Stimulated activated CD8-positive, alpha-beta memory T cell treated with anti-CD3 and anti-CD28 coated beads, Interleukin-4, amount 100 ng/mL, for 1 hour (primary cell): ENCODE results near the gene STX8.

ENCODE experiments used
- DNase-seq, 2 donors: peaks; one replicate each; pipeline ENCODE4 v3.0.0-alpha.2; 2020; ENCODE audit warnings: low read depth in 2 of 2, low spot score in 1 of 2

The STX8 gene

GRCh38 chr17:9212376-9213302 lies 363.0 kb downstream of the STX8 start:
- no peak for DNase-seq

GRCh38 chr17:9211133-9211765 lies 364.4 kb downstream of the STX8 start:
- no peak for DNase-seq

- no peak for DNase-seq
Observed at GRCh38 chr17:9209781-9210370, 365.7 kb downstream of the STX8 start.

- no peak for DNase-seq
Observed at GRCh38 chr17:9209347-9209746, 366.3 kb downstream of the STX8 start.

DNA sequence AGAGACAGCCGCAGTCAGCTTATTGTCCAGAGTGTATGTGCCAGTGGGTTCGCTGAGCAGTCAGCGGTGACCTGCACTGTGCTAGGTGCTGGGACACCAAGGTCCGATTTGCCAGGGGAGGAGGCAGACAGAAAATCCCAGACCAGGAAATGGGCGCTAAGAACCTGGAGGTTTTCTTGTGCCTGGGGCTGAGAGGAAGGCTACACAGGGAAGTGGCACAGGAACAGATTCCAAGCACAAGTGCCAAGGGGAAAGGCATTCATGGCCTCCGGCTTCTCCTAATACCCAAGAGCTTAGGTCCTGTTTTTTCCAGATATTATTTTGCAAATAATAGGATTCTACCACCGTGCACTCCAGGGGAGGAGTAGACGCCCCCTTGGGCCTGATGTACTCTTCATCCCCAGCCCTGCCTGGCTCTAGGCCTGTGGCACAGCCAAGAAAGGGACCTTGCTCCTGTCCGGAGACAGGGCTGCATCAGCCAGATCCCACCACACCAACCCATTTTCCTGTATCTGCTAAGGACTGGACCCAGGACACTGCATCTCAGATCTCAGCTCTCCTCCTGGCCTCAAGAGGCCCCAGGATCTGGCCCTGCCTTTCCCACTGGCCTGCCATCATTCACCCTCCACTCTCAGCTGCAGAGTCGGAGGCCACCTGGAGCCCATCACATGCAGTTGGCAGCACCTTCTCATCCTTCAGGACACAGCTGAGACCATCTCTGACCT lies 367.1 kb downstream of the STX8 start:
- DNase-seq: no peak

GRCh38 chr17:9206741-9207332 lies 368.8 kb downstream of the STX8 start:
- DNase-seq: no peak

- DNase-seq: no peak
Observed at GRCh38 chr17:9206410-9206703, 369.3 kb downstream of the STX8 start.

GRCh38 chr17:9205520-9206409 lies 369.9 kb downstream of the STX8 start:
- DNase-seq: no peak

DNA sequence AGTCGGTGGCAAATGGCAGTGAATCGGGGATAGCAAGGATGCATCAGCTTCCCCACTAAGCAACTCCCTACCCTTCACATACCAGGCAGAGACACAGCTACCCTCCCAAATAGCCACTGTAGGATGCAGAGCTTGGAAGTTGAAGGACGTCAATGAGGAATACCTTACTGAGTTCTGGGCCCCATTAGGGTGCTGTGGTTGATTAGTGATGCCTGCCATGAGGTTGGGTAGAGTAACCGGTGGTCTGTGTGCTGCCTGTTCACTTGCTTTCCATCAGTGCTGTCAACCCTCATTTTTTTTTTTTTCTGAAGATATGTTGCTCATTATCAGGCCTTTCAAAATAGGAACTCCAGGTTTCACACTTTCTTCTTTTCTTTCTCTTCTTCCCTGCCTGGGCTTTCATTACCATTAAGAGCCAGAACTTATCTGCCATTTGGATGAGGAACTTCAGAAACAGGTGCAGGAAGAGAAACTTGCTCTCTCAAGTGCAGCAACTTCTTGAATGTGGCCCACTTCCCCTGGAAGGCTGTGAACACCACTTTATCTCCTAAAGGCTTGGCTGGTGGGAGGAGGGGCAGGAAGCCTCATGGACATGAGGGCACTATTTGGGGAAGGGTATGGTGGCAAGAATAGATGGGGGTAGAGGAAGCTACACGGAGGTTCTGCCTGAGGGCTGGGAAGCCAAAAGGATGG lies 370.8 kb downstream of the STX8 start:
- no peak for DNase-seq

DNA sequence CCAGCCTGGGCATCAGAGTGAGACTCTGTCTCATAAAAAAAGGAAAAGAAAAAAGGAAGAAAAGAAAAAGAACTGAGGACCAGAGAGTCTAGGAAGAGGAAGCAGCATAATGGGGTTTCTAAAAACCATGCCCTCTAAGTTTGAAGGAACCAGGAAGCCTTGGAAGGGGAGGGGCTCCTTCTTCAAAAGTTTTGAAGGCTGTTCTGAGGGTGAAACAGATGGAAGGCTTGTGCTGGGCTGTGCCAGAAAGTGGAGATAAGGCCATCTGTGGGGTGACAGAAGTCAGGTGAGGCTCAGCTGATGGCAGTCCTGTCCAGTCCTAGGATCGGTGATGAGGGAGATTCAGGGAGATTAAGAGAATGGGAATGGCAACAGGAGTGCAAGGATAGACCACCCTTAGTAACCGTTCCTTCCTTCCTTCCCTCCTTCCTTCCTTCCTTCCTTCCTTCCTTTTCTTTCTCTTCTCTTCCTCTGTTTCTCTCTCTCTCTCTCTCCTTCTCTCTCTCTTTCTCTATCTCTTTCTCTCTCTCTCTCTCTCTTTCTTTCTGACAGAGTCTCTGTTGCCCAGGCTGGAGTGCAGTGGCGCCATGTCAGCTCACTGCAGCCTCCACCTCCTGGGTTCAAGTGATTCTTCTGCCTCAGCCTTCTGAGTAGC lies 371.7 kb downstream of the STX8 start:
- DNase-seq: no peak

DNA sequence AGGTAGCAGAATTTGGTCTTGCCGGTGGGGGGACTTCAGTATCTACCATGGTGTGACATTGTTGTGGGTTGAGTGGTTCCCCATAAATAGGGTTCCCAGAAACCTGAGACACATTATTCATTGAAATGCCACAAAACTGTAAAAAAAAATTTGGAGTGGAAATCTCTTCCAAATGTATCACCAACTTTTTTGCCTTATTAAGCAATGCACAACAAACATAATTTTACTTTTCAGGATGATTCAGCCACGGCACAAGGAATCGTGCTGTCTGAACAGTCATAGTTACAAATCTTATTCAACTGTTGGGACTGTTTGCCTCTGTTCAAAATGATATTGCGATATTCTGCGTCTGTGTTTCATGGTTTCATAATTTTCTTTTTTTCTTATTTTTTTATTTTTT lies 373.1 kb downstream of the STX8 start:
- DNase-seq: no peak

- no peak for DNase-seq
Observed at GRCh38 chr17:9200699-9201359, 374.8 kb downstream of the STX8 start.
